ENCODE results near the gene ADPRM.
"Not testable (repeated sequence)": the region's sequence is repeated elsewhere in the genome, so short reads cannot be mapped to it uniquely, and the experiment has no call there.

The ADPRM gene

DNA sequence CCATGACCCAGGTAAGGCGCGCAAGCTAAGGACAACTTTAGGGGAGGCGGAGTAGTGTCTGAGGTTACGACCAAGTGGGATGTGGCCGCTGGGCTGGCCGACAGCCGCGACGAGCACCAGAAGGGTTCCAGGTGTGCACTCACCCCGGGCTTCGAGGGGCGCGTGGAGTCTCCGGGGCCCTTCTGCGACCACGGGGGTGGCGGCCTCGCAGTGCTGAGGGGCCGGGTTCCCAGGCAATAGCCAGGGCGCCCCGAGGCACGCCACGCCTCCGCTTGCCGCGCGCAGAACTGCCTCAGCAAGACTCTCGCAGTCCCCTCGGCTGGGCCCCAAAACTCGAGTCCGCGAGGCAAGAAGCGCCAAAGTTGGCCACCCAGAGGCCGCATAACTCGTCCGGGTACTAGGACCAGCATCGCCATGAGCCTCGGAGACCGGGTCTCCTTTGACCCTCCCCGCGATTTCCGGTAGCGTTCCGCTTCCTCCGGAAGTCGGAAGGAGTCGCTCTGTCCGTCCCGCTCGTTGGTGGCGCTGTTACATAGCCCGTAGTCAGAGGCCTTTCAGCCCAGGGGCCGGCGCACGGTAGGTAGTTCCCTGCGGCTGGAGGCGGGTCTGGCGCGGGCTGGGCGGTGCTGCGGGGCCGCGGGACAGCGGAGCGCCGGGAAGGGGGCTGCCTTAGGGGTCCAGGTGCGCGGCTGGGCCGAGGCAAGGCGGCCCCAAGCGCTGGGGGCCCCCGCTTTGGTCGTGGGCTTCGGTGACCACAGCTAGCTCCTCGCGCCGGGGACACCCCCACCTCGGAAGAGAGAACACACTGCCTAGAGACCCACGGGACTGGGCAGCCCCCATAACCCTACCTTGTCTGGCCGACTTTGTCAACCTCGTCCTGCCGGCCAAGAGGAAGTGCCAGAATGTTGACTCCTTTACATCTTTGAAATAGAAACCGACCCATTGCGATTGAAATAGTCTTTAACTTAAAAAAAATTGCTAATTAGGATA, at the start of gene ADPRM, which contains the start of gene SCO1:
ADPRM (plus strand) TSS at position 503 of the 990 bp plus-strand sequence. CDS start 7,333 bp downstream, outside the sequence.
SCO1 (minus strand) TSS at position 442 of the 990 bp plus-strand sequence; CDS start at position 416, 26 bp downstream.
- DNase-seq (ENCODE audit: low spot score): peak; percentile 93

DNA sequence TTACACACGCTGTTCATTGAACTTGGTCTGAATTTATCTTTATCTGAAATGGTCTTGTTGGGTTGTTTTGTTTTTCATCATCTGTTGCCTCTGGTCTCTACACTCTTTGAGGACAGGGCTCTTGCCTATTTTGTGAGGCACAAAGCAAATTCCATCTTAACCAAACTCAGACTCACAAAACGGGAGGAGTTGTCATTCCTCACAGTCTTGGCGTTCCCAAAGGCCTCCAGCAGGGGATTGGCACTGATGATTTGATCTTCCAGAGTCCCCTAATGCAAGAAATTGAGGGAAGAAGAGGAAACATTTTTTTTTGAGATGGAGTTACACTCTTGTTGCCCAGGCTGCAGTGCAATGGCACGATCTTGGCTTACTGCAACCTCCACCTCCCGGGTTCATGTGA, 49.0 kb upstream of the ADPRM start:
- no peak for DNase-seq (ENCODE audit: low spot score)

DNA sequence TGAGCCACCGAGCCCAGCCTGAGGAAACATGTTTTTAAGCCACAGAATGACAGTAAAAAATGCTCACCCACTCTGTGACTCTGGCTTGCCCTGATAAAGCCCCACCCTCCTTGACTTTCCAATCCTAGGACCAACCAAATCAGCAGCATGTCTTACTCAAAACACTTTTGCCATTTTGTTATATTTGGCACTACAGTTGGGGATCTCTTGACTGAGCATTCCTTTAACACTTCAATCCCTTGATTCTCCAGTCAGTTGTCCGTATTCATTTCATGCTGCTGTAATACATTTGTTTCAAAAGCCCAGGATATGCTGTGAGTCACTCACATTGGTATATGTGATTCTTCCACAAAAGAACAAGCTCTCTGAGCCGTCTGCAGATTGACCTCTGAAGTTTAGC, 48.4 kb upstream of the ADPRM start:
- no peak for DNase-seq (ENCODE audit: low spot score)

DNA sequence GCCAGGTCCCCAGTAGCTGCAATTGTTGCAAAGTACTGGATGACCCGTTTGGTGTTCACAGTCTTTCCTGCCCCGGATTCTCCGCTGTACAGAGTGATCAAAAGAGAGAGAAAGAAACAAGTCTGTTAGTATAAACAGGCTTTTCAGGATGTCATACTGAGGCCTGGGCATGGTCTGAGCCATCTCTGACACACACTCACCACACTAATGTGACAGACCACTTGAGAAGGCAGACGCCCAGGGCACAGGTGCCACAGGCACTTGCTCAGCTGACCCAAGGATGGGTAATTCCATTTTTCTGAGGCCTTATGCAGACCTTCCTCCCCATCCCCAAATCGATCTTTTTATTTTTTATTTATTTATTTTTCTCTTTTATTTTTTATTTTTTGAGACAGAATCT, 47.8 kb upstream of the ADPRM start:
- DNase-seq (ENCODE audit: low spot score): no peak

DNA sequence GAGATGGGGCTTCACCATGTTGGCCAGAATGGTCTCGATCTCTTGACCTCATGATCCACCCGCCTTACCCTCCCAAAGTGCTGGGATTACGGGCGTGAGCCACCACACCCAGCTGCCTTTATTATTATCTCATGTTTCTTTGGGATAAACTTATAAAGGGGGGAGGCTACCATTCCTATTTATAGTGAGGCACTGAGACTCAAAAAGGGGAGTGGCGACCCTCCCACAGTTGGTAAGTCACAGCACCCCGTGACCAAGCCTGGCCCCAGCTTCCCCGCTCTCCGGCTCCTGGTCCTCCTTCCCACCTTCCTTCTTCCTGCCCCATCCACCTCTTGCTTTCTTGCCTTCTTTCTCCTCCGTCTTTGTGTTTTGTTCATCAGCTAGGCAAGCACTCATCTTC, 45.5 kb upstream of the ADPRM start:
- DNase-seq (ENCODE audit: low spot score): no peak

GRCh38 chr17:10652984-10653659, 44.3 kb upstream of the ADPRM start:
- DNase-seq (ENCODE audit: low spot score): no peak

- DNase-seq (ENCODE audit: low spot score): no peak
These were observed 43.4 kb upstream of the ADPRM start for GRCh38 chr17:10653987-10654386.

DNA sequence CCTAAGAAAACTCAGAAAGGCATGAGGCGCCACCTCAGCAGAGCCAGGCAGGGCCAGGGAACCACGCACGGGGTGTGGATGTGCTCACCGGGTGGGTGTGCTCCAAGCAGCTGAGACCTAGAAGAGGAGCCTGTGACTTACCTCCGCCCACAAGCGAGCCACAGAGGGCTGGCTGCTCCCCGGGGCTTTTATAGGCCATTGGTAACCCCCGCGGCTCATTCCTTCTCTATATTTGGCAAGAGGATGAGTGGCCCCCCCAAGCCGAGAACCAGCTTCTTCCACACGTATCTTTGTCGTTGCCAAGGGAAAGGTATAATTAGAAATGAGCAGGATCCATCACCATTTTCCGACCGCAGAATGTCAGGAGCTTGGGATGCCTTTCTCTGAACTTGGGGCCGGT, 40.2 kb upstream of the ADPRM start, which contains the start of gene MYH3:
MYH3 (minus strand) TSS at position 162 of the 400 bp plus-strand sequence. CDS start 2,245 bp downstream, outside the sequence.
- no peak for DNase-seq (ENCODE audit: low spot score)

DNA sequence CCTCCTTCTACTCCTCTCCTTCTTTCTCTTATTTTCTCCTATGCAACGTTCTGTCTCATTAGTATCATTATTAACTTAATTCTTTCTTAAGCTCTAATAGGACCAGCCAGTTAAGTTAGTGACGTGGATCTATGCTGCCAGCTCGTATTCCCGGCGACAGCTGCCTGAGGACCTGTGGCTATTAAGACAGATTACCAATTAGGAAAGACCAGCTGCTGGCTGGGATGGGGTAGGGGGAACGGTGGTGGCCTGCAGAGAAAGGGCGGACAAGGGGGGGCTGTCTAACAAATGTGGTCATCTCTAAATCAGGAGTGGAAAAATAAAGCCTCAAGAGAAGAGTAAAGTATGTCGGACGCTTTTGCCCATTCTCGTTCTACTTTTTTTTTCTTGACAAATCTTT, 39.5 kb upstream of the ADPRM start:
- no peak for DNase-seq (ENCODE audit: low spot score)

DNA sequence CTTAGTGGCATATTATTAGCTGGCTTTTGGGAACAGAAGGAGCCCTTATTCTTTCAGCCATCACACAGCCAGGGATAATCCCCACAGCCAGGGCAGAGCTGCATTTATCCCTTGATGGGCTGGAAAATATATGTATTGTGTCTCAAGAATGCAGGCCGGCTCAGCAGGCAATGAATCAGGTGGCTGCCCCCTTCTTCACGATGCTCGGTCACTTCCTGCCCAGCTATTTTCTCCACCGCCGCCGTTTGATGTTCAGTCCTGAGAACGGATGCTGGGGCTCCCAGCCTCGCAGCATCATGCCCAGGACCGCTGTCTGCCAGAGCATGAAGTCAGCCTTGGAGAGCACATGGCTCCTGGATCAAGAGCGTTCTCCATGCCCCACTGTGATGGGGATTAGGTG, 36.0 kb upstream of the ADPRM start:
- no peak for DNase-seq (ENCODE audit: low spot score)

DNA sequence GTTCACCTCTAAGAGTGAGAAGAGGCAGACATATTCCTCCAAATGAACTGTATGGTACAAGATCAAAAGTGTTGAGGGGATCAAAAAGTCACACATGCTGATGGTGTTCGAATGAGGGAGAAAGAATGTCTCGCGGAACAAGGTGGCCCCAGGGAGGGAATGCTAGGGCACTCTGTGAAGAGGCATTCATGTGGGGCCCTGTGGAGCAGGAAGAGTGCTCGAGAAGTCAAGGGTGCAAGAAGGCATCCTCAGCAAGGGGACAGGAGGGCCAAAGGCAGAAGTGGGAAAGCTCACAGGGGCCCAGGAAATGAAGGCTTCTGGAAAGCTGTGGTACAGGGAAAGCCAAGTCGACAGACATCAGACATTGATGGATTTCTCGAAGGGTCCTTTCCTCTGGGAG, 34.2 kb upstream of the ADPRM start:
- DNase-seq (ENCODE audit: low spot score): no peak

DNA sequence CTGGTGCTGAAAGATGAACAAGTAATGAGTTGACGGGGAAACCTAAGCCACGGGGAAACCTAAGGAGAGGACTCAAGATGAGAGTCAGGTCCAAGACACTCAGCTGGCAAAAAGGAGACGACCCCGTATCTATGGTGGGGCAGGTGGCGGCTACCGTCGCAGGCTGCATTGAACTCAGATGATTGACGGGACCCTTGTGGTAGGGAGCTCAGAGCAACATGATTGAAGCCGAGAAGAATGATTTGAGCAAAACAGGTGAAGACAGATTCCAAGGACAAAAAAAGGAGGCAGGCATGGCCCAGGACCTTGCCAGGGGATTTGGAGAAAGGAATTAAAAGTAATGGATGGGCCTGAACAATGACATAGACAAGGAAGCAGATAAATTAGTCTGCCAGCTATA, 32.8 kb upstream of the ADPRM start:
- no peak for DNase-seq (ENCODE audit: low spot score)

GRCh38 chr17:10666906-10667305, 30.5 kb upstream of the ADPRM start:
- DNase-seq (ENCODE audit: low spot score): no peak

GRCh38 chr17:10668775-10669174, 28.6 kb upstream of the ADPRM start:
- no peak for DNase-seq (ENCODE audit: low spot score)

GRCh38 chr17:10673312-10673711, 24.1 kb upstream of the ADPRM start:
- no peak for DNase-seq (ENCODE audit: low spot score)

DNA sequence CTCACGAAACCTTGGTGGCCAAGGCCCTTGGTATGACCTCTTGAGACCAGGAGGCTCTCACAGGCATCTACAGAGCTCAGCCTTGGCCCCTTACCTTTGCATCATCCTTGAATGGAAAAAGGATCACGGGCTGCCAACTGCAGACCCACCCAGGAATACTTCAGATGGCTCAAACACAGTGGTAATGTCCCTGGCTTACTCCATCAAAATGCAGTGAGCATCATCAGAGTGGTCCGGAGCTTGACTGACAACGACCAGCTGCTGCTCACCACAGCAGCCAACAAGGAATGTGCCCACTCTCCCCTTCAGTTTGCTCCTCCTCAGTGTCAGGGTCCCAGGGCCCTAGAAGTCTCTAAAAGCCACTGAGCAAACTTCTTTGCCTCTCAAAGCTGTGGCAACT, 22.7 kb upstream of the ADPRM start:
- DNase-seq (ENCODE audit: low spot score): no peak

DNA sequence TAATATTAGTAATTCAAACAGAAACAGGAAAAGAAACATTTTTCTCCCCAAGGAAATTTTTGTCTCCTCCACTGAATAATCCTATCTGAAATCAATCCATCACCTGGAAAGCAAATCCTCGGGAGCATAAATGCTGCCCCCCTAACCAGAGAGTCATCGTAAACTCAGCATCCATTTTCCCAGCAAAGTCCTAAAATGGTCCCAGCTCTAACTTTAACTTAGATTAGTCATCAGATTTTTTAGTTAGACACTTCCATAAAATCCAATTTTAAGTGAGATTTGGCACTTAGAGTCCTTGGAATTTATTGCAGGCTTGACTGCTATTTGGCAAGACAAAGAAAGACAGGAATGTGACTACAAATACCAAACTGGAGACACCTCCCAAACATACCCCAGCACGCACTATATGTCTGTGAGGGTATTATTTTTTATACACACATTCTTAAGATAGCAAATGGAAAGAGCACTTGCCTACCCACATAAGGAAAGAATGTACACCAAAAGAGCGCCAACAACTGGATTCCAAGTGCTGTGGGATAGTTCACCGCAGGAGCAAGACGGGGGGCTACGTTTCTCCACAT, 15.4 kb upstream of the ADPRM start:
- no peak for DNase-seq (ENCODE audit: low spot score)

DNA sequence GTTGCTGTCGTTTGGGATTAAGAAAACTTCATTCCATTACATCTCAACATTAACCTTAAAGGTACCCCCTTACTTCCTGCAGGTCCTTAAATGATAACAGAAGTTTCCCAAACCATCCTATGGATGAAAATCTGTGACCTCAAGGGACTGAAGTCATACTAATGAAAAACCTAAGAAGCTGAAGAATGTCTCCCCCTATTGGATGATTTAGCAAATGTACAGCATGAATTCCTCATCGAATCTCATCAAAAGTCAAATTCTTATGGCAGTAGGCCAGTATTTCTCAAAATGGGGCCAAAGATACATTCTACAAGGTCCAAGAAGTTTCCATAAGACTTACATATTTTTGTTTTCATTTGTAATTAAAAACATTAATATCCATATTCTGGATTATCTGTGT, 13.5 kb upstream of the ADPRM start:
- DNase-seq (ENCODE audit: low spot score): no peak

GRCh38 chr17:10687499-10687898, 9.9 kb upstream of the ADPRM start:
- DNase-seq (ENCODE audit: low spot score): no peak

- not testable (repeated sequence) for DNase-seq (ENCODE audit: low spot score)
These were observed 1.5 kb upstream of the ADPRM start for GRCh38 chr17:10695875-10696407.

GRCh38 chr17:10698096-10698818, 863 bp downstream of the ADPRM start:
- DNase-seq (ENCODE audit: low spot score): no peak

DNA sequence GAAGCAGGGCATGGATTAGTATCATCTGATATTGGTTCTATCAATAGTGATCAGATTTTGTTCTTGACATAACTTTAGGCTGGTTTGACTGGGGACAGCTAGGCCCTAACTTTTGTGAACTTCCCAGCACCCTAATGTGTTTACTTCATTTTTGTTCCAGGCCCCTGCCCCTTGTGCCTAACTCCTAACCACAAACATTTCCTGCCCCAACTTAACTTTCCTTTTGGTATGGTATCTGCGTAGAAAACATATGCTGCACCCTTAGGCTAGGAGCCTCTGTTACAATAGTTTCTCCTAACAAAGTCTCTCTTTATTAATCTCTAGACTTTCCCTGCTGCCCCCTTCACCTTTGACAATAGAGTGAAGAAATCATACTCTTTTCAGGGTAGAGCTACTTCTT, 2.5 kb downstream of the ADPRM start:
- DNase-seq (ENCODE audit: low spot score): no peak
